Stimulated activated CD8-positive, alpha-beta memory T cell treated with anti-CD3 and anti-CD28 coated beads, Interleukin-15, amount 100 ng/mL, for 24 hours (primary cell): ENCODE results near the gene WLS.
"Not testable (repeated sequence)": the region's sequence is repeated elsewhere in the genome, so short reads cannot be mapped to it uniquely, and the experiment has no call there.

Experiments
- DNase-seq: peaks from one replicate; pipeline ENCODE4 v3.0.0-alpha.2; 2020; ENCODE audit warnings: low read depth

WLS gene

DNA sequence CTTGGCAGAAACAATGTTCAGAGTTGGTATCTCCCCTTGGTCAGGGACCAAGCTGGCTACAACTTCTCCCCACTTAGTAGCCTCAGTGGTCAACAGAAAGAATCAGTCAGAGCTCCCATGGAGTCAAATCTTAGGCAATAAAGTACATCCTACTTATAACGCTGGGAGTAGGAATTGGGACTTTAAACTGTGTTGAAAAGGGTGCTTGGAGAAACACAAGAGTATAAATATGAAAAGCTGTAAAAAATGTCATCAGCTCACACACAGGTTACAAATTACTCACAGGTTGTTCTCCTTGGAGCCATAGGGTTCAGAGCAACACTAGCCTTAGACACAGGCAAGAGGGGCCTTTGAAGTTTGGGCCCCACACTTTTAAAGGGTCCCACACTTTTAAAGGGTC, 67.4 kb downstream of the WLS start:
- no peak for DNase-seq

- DNase-seq: no peak
Observed at GRCh38 chr1:68163220-68163619, 69.1 kb downstream of the WLS start.

DNA sequence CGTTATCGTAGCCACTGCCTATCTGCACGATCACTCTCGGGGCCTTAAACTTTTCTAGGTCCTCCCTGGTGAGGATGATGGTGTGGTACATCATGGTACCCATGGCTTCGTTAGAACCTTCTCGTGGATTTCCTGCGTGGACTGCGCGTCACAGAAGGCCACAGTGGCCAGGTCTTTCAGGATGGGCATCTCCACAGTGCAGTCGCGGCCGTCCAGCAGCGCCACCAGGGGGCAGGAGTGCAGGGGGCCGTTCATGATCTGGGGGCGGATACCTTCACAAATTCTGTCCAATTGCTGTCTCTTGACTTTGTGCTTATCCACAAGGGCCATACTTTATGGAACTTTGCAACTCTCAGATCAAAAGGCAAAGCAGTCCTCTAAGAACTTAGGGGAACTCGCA, 69.6 kb downstream of the WLS start:
- no peak for DNase-seq

DNA sequence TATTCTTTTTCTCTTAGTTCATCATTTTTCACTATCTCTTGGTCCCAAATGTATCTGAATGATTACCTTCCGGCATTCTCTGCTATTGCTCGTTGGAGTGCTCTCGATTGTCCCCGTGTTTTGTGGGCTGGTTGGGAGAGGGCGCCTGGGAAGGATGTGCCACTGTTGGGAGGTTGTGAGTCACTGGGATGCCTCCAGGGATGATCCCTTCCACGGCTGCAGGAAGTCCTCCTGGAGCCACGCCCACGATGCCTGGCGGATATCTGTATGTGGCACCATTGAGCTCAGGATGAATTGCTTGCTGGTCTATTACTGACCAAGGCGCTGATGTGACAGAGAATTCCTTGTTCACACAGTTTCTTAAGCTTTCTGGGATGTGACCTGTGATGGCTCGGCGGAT, 70.7 kb downstream of the WLS start:
- not testable (repeated sequence) for DNase-seq

DNA sequence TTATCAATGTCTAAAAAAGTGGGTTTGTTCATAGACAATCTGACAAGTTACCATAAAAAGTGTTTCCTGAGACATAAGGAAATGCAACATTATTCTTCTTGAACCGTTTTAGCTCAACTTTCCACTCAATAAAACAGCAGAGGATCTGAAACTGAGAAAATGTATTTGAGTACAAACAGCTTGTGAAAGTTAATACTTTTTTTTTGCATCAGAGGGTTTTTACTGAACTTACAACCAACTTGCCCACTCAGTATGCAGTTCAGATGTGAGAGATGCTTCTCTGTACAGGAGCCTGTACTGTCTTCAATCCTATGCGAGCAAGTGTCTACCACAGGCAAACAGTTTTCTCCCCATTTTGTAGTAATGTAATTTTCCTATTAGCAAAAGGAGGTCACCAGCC, 71.4 kb downstream of the WLS start:
- not testable (repeated sequence) for DNase-seq

GRCh38 chr1:68160021-68160420, 72.3 kb downstream of the WLS start:
- no peak for DNase-seq

DNA sequence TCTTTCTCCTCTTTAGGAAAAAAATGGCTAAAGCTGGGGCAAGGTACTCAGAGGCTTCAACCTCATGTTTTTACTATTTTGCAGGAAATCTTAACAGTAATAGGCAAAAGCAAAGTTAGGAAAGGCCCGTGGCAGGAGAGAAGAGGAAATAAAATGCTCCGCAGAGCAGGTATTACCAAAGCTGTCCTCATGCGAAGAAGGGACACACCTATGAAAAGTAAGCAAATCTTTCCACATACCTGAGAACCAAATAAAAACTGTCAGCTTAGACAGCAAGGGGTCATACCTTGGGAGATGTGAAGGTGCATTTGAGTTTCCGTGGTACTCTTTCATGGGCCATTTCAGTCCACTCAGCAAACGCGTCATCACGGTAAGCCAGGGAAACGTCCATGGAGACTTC, 73.5 kb downstream of the WLS start:
- DNase-seq: no peak

GRCh38 chr1:68157416-68157815, 74.9 kb downstream of the WLS start:
- no peak for DNase-seq

- no peak for DNase-seq
Observed at GRCh38 chr1:68151690-68152089, 80.6 kb downstream of the WLS start.

- DNase-seq: no peak
Observed at GRCh38 chr1:68149907-68150306, 82.4 kb downstream of the WLS start.

DNA sequence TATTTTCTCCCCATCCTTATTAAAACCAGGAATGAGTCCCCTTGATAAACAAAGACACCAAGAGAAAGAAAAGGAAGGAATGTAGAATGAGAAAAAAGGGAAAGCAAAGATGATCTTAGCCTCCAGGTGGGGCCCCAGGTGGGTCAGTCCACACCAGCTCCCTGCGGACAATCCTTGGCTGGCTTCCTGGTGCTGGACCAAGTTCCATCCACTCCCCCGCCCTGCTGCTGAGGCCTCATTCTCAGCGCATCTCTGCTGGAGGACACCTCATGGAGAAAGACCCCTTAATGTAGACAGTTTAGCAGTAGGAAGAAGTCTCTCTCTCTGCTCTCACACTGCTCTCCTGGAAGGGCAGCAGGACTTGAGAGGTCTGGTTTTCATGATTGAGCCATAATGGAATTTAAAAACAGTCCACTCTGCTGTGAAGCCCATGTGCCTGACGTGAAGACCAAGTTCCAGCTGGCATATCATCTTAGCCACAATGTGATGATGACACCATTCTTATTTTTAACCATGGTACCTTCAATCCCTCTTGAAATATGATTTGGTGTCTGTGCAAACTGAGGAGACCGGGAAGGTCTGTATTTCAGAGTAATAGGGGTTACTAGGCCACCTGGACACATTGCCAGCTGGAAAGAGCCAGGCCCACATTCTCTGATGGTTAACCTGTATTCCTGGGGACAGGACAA, 83.1 kb downstream of the WLS start:
- no peak for DNase-seq

GRCh38 chr1:68148631-68149030, 83.7 kb downstream of the WLS start:
- DNase-seq: no peak

DNA sequence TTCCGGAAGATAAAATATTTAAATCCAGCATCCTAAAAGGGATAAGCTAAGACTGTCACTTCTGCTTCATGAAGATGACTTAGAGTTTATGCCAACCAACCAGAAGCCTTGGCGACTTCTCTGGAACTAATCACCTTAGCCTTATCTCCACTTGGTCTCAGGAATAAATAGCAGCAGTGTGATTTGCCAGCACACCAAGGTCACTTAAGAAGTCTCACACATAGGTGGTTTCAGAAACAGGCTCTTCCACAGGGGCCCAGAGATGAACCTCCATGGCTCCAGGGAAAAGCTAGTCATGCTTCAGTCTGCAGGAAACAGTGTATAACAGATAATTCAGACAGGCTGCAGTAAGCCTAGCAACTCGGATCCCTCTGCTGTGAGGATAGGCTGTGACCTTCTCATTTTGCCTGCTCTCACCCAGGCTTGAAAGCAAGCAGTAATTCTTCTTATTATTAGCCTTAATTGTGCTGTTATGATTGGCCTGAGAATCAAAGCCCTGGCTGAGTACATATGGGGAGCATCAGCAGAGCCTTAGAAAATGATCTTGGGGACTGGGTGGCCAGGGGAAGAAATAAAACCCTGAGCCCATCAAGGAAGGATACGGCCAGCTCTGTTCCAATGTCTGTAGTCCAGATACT, 84.7 kb downstream of the WLS start:
- no peak for DNase-seq

- no peak for DNase-seq
Observed at GRCh38 chr1:68145418-68146126, 86.8 kb downstream of the WLS start.

DNA sequence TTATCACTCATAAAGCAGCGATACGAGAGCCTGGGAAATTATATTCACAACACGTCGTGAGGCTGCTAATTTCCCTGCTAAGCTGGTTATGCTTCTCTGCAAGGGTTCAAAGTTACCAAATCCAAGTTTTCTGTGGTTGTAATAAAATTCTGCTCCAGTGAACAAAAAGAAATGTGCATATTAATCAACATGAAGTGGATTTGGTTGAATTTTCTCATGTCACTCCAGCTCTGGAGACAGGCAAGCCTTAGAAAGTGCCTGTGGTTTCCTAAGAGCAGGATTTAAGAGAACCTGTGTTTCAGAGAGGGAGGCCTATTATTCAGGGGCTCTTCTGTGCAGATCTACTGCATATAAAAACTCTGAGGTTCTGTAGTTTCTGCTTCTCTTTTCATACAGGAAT, 87.5 kb downstream of the WLS start:
- DNase-seq: no peak

GRCh38 chr1:68143633-68144032, 88.7 kb downstream of the WLS start:
- DNase-seq: no peak

GRCh38 chr1:68142461-68142860, 89.9 kb downstream of the WLS start:
- DNase-seq: no peak

GRCh38 chr1:68142036-68142435, 90.3 kb downstream of the WLS start:
- DNase-seq: no peak

DNA sequence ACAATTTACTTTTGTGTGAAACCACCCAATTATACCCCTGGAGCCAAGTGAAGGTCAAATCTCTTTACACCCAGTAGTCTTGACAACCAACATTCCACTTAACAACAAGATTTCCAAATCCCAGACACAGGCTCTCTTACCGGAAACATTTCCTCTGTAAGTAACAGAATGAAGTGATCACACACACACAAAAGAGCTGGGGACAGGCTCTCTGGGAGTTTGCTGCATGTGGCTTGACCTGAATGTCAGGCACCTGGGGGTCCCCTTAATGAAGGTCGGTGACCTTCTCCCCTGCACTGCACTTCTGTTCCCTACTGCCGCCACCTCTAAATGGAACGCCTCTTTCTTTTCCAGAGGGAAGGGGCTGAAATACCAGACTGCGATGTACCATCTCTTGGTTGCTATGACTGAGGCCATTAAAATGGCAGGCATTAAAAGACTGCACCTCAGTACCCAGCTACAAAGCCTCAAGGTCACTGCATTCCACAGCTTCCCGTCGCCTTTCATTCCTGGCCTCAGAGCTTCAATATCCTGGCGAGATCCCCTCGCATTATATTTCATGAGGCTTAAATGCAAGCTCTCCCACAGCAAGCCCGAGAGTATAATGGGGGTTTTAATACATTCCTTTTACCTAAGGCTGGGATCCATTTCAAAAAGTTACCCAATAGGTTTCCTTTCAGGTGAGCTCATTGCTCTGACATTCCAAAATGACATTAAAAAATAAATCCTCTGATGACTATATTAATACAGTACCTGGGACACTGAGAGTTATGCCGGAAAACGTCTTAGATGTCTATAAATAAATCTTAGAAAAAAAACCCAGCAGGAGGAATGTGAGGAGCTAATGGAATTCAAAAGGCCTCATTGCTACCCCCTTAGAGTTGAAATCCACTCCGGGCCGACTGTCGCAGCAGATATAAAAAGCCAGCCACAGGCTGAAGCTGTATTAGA, 91.0 kb downstream of the WLS start:
- DNase-seq: no peak

DNA sequence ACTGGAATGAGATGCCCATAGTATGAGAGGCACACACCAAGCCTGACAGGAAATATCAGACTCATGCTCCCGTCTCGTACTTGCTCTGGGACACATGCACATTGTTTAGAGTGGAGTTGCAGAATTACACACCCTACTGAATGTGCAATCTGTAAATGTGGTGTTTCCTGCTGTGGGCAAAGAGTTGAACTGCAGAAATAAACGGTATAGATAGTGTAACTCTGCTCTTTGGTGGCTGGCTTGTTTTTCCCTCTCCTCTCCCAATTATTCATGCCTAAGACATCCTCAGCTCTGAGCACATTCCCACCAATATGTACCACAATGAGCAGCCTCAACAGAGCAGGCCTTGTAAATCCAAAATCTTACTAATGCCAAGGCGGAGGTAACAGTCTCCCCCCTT, 91.8 kb downstream of the WLS start:
- DNase-seq: no peak

DNA sequence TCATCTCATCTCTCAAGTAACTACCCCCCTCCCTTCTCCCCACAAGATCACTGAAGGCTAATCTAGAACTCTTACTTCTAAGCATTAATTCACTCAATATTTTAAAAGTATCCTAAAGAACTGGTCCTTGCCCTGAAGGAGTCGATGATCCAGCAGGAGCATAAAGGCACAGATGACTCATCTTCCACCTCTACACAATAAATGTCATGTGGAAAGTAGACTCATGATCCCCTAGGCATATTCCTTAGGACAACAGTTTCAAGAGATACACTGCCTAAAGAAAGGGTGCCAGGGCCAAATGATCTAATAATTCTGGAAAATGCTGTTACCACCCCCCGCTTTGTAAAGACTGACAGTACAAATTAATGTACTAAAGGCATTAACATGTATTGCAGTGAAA, 96.1 kb downstream of the WLS start:
- DNase-seq: no peak

DNA sequence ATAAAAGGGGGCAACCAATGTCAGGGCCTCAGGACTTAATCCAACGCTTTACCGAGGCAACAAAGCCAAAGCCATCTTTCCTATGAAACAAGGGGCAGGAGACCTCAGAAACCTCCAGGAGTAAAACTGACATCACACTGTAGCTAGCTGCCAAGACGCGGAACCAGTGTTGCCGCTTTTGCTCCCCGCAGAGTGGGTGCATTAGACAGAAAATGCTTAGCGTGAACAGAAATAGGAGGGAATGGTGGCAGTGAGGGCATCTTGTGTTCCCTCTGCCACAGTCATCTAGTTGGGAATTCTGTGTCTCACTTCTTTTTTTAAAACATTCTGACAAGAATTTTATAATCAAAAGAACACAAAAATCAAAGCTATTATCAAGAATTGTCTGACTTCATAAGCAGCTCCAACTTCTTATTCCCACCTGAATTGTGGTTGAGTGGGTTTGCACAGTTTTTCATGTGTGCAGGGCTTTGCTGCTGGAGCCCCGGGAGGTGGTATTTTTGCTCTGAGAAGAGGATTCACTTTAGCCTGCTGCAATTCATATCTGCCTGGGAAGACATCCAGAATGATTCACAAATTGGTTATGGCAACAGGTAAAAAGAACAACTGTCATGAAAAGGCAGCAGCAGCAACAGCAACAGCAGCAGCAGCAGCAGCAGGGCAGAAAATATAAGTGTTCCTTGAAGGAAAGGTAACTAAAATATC, 99.7 kb downstream of the WLS start:
- no peak for DNase-seq
